ENCODE results near the gene RACGAP1.

Gene RACGAP1

GRCh38 chr12:49952391-49953055 lies 72.8 kb downstream of the RACGAP1 start:
- TF ChIP-seq GLIS3 (CRISPR knock-in tag; IDR thresholded peaks at IDR 0.05): no peak
- no peak for TF ChIP-seq OSR1 (CRISPR knock-in tag; IDR thresholded peaks at IDR 0.05)
- no peak for TF ChIP-seq SNAI2 (CRISPR knock-in tag; IDR thresholded peaks at IDR 0.05)
- no peak for TF ChIP-seq TOX (CRISPR knock-in tag; IDR thresholded peaks at IDR 0.05; ENCODE audit: borderline replicate concordance)
- no peak for TF ChIP-seq BACH2 (CRISPR knock-in tag; IDR thresholded peaks at IDR 0.05; ENCODE audit: borderline replicate concordance)
- TF ChIP-seq ZNF565 (CRISPR knock-in tag; conservative IDR thresholded peaks at IDR 0.05; ENCODE audit: low read depth): no peak
- TF ChIP-seq ESRRG (CRISPR knock-in tag; IDR thresholded peaks at IDR 0.05): no peak
- no peak for TF ChIP-seq POU6F1 (CRISPR knock-in tag; IDR thresholded peaks at IDR 0.05; ENCODE audit: borderline replicate concordance, low read depth)
- no peak for TF ChIP-seq ZFP3 (CRISPR knock-in tag; IDR thresholded peaks at IDR 0.05)
- no peak for TF ChIP-seq CREB5 (CRISPR knock-in tag; IDR thresholded peaks at IDR 0.05; ENCODE audit: low read depth)
- TF ChIP-seq ZC3H10 (CRISPR knock-in tag; IDR thresholded peaks at IDR 0.05): no peak
- no peak for TF ChIP-seq CSRNP3 (CRISPR knock-in tag; IDR thresholded peaks at IDR 0.05)
- TF ChIP-seq CSDC2 (CRISPR knock-in tag; IDR thresholded peaks at IDR 0.05): no peak
- no peak for TF ChIP-seq PPARA (CRISPR knock-in tag; IDR thresholded peaks at IDR 0.05; ENCODE audit: borderline replicate concordance)
- no peak for TF ChIP-seq ZFP30 (CRISPR knock-in tag; IDR thresholded peaks at IDR 0.05)
- no peak for ATAC-seq

GRCh38 chr12:49951411-49952240 lies 73.7 kb downstream of the RACGAP1 start:
- TF ChIP-seq CREB5 (CRISPR knock-in tag; IDR thresholded peaks at IDR 0.05; ENCODE audit: low read depth) (no peak), CSRNP3 (CRISPR knock-in tag; IDR thresholded peaks at IDR 0.05) (no peak), TOX (CRISPR knock-in tag; IDR thresholded peaks at IDR 0.05; ENCODE audit: borderline replicate concordance) (no peak), ARNTL (CRISPR knock-in tag; IDR thresholded peaks at IDR 0.05; ENCODE audit: borderline replicate concordance, low read depth) (no peak), POU6F1 (CRISPR knock-in tag; IDR thresholded peaks at IDR 0.05; ENCODE audit: borderline replicate concordance, low read depth) (no peak), BACH2 (CRISPR knock-in tag; IDR thresholded peaks at IDR 0.05; ENCODE audit: borderline replicate concordance) (no peak), ZFP3 (CRISPR knock-in tag; IDR thresholded peaks at IDR 0.05) (no peak), TCF4 (CRISPR knock-in tag; IDR thresholded peaks at IDR 0.05; ENCODE audit: borderline replicate concordance) (no peak), ISL1 (CRISPR knock-in tag; IDR thresholded peaks at IDR 0.05) (no peak), ESRRG (CRISPR knock-in tag; IDR thresholded peaks at IDR 0.05) (no peak), PPARA (CRISPR knock-in tag; IDR thresholded peaks at IDR 0.05; ENCODE audit: borderline replicate concordance) (no peak), ZNF565 (CRISPR knock-in tag; conservative IDR thresholded peaks at IDR 0.05; ENCODE audit: low read depth) (no peak), CSDC2 (CRISPR knock-in tag; IDR thresholded peaks at IDR 0.05) (no peak), ZC3H10 (CRISPR knock-in tag; IDR thresholded peaks at IDR 0.05) (no peak), GLIS3 (CRISPR knock-in tag; IDR thresholded peaks at IDR 0.05) (no peak), PATZ1 (CRISPR knock-in tag; IDR thresholded peaks at IDR 0.05; ENCODE audit: borderline replicate concordance) (no peak)
- no peak for ATAC-seq
